ENCODE results near the gene ACTN2.

DNA sequence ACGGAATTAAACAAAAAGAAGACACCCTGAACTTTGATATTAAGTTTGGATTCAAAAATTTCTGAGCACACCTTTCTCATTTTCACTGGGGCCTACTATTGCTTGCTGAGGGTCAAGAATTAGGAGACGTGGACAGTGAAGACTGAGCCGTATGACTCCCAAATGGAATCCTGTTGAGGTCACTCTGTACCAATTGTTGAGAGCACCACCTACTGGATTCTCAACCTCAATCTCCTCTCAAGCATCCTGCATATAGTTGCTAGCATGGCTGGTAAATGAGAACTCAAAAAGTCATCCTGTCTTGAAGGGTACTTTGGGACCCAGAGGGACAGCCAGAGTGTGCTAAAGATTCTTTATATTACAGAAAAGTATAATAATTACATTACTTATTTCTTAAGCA, 88.6 kb downstream of the ACTN2 start:
- TF ChIP-seq TAF1 (IDR thresholded peaks at IDR 0.05; ENCODE audit: borderline replicate concordance, low read depth, low read length) (no peak), POLR2AphosphoS5 (IDR thresholded peaks at IDR 0.05; ENCODE audit: low read depth, low read length) (no peak), POLR2A (IDR thresholded peaks at IDR 0.05; ENCODE audit: low read depth, low read length) (no peak)
